ENCODE data around the gene PACSIN1. TPM values are rescaled to one million over a fixed set of nuclear protein-coding genes. Genes with fewer than 3 reads are reported as not detected.

Gene PACSIN1
- total RNA-seq, 1 donor from 2014 or later: not detected

GRCh38 chr6:34544776-34545471 is 79.0 kb downstream of the PACSIN1 start:
- TF ChIP-seq CTCF (IDR thresholded peaks at IDR 0.05): no peak
- H3K4me1 ChIP-seq: peaks cover 16% of the 10 kb centered on the region
- H3K27me3 ChIP-seq (ENCODE audit: low read depth): no peaks in the 10 kb centered on the region
- DNase-seq (no peak), ATAC-seq (no peak)
- no peaks in the 10 kb centered on the region for H3K36me3 ChIP-seq
- no peak overlapping the region for H3K27ac ChIP-seq
- intact Hi-C loops (cut with DNase I): no loop called here
- H3K9me3 ChIP-seq: no peaks in the 10 kb centered on the region
- H3K4me3 ChIP-seq: no peak overlapping the region

GRCh38 chr6:34546551-34547321 is 80.9 kb downstream of the PACSIN1 start:
- Histone ChIP-seq H3K27me3 (ENCODE audit: low read depth) (no peaks in the 10 kb centered on the region), H3K27ac (peak overlapping the region; percentile 11), H3K9me3 (no peaks in the 10 kb centered on the region), H3K4me1 (peaks cover 16% of the 10 kb centered on the region), H3K4me3 (no peak overlapping the region), H3K36me3 (no peaks in the 10 kb centered on the region)
- intact Hi-C loops (cut with DNase I): no loop called here
- ATAC-seq (peak; percentile 56 to 61), DNase-seq (peak; percentile 69)
- no peak for TF ChIP-seq CTCF (IDR thresholded peaks at IDR 0.05)

GRCh38 chr6:34547701-34548644 is 82.1 kb downstream of the PACSIN1 start:
- Histone ChIP-seq H3K4me3 (no peak overlapping the region), H3K4me1 (peaks cover 16% of the 10 kb centered on the region), H3K36me3 (no peaks in the 10 kb centered on the region), H3K27ac (no peak overlapping the region), H3K9me3 (no peaks in the 10 kb centered on the region), H3K27me3 (ENCODE audit: low read depth) (no peaks in the 10 kb centered on the region)
- no peak for ATAC-seq
- DNase-seq: no peak
- intact Hi-C loops (cut with DNase I): no loop called here
- TF ChIP-seq CTCF (IDR thresholded peaks at IDR 0.05): no peak

- H3K9me3 ChIP-seq: no peaks in the 10 kb centered on the region
- DNase-seq (no peak), ATAC-seq (no peak)
- H3K4me1 ChIP-seq: peaks cover 16% of the 10 kb centered on the region
- no peaks in the 10 kb centered on the region for H3K27me3 ChIP-seq (ENCODE audit: low read depth)
- H3K27ac ChIP-seq: no peak overlapping the region
- intact Hi-C loops (cut with DNase I): no loop called here
- H3K36me3 ChIP-seq: no peaks in the 10 kb centered on the region
- no peak overlapping the region for H3K4me3 ChIP-seq
- no peak for TF ChIP-seq CTCF (IDR thresholded peaks at IDR 0.05)
Measured at GRCh38 chr6:34549026-34549803, 83.3 kb downstream of the PACSIN1 start.

- no peak for ATAC-seq
- DNase-seq: no peak
- Histone ChIP-seq H3K4me1 (peaks cover 16% of the 10 kb centered on the region), H3K36me3 (no peaks in the 10 kb centered on the region), H3K27me3 (ENCODE audit: low read depth) (no peaks in the 10 kb centered on the region), H3K9me3 (no peaks in the 10 kb centered on the region), H3K4me3 (no peak overlapping the region), H3K27ac (no peak overlapping the region)
- intact Hi-C loops (cut with DNase I): no loop called here
- no peak for TF ChIP-seq CTCF (IDR thresholded peaks at IDR 0.05)
Measured at GRCh38 chr6:34549804-34550202, 83.9 kb downstream of the PACSIN1 start.

Data from lower lobe of right lung (tissue), 2 donors.